ENCODE data around the gene SOX1. TPM values are rescaled to one million over a fixed set of nuclear protein-coding genes. Genes with fewer than 3 reads are reported as not detected.

The SOX1 gene
- total and polyA plus RNA-seq, 2 of the 13 experiments (the other 11 are each of a cell fraction or from before 2014, with no cell fraction given): not detected

DNA sequence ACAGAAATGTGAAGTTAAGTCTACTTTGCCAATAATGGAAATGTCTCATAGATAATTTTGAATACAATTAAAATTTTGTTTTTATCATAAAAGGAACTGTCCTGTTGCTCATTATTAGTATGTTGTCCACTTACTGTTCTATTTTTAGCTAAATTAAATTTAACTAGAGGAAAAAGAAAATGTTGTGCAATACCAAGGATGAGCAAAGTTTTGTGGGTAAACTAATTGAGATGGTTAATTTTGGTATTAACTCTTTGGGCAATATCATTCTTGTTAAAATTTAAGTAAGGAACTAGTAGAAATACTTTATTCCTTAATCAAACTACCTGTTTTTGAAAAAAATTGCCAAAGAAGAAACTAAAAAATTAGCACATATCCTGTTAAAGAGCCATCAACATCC lies 43.5 kb downstream of the SOX1 start:
- POLR2A ChIA-PET: no interaction called here
- H2AFZ ChIP-seq (ENCODE audit: low read length): no peak overlapping the region
- TF ChIP-seq CEBPB (IDR thresholded peaks at IDR 0.05; ENCODE audit: borderline replicate concordance, low read depth, low read length) (peak; percentile 51), ZNF749 (CRISPR knock-in tag; IDR thresholded peaks at IDR 0.05; ENCODE audit: borderline replicate concordance) (no peak)
- H3K9me3 ChIP-seq (ENCODE audit: low read length): no peaks in the 10 kb centered on the region
- no peaks in the 10 kb centered on the region for H3K4me1 ChIP-seq (ENCODE audit: insufficient read depth, low read length)
- H3K4me2 ChIP-seq (ENCODE audit: low read depth, low read length): no peak overlapping the region
- no peaks in the 10 kb centered on the region for H4K20me1 ChIP-seq (ENCODE audit: insufficient read depth, low read length)
- H3K4me3 ChIP-seq (replicated peaks in 1 of 3; ENCODE audit: insufficient read depth in 1 of 3, low read depth in 2 of 3, low read length in 3 of 3): no peak overlapping the region
- BruUV-seq (replicated peaks): no TSS peak
- no peak overlapping the region for H3K9ac ChIP-seq (ENCODE audit: insufficient read depth, low read depth, low read length)
- H3K27ac ChIP-seq (ENCODE audit: extremely low read length, insufficient read depth, low read length): no peak overlapping the region
- in situ Hi-C loops (cut with HindIII; ENCODE audit: extremely low pct_ligation_motif_present, low pct_unique_long_range_greater_than_20kb) (no loop called here), intact Hi-C loops (cut with micrococcal nuclease; ENCODE audit: unreplicated experiment) (no loop called here)
- FAIRE-seq: no peak
- H3K36me3 ChIP-seq (replicated peaks in 1 of 2; ENCODE audit: control insufficient read depth in 1 of 2, insufficient read depth in 2 of 2, low read length in 2 of 2): no peaks in the 10 kb centered on the region
- H3K27me3 ChIP-seq (ENCODE audit: control insufficient read depth in 1 of 2, insufficient read depth in 2 of 2, low read length in 2 of 2): peaks cover 0 to 61% of the 10 kb centered on the region in 2 experiments; a peak in 4 of 5 replicates
- no peaks in the 10 kb centered on the region for H3K79me2 ChIP-seq (ENCODE audit: insufficient read depth, low read length)
- CTCF ChIA-PET (ENCODE audit: low intra/inter-chr PET ratio, low total read pairs): no interaction called here
- ATAC-seq: no peak
- DNase-seq (ENCODE audit: low spot score): no peak

DNA sequence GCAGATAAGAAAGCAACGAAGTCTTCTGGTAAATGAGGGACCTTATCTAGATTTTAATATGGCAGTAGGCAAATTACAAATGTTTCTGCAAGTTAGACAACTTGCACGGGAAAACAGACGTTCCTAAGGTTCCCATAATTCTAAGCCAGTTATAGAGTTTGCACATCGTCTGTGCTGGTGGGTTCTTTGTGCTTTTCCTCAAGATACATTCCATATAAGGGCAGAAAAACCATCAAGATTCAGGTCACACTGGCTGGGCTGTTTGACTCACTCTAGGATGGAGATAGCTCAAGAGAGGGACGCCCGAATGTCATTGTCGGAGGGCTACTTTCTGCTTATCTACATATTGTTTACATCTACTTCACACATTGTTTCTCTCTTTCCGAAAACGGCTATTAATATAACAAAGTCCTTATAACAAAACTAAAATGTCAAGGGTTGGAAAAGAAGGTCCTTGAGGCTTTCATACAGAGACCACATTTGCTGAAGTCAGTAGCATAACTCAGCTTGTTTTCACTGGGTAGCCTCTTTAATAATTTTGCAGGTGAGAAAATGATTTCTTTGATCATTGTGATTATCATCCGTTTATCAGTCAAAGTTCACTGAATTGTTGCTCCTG lies 44.4 kb downstream of the SOX1 start:
- 3% methylated on average over 10 of the region's 10 CpGs for WGBS (ENCODE audit: low lambda C conversion rate)
- no peak overlapping the region for H3K4me3 ChIP-seq (replicated peaks in 1 of 3; ENCODE audit: insufficient read depth in 1 of 3, low read depth in 2 of 3, low read length in 3 of 3)
- no peaks in the 10 kb centered on the region for H3K9me3 ChIP-seq (ENCODE audit: low read length)
- H3K4me1 ChIP-seq (ENCODE audit: insufficient read depth, low read length): no peaks in the 10 kb centered on the region
- H3K4me2 ChIP-seq (ENCODE audit: low read depth, low read length): no peak overlapping the region
- no peak overlapping the region for H3K27ac ChIP-seq (ENCODE audit: extremely low read length, insufficient read depth, low read length)
- H3K27me3 ChIP-seq (ENCODE audit: control insufficient read depth in 1 of 2, insufficient read depth in 2 of 2, low read length in 2 of 2): peaks cover 3 to 63% of the 10 kb centered on the region in 2 experiments; a peak in 4 of 5 replicates
- ChIA-PET POLR2A (no interaction called here), CTCF (ENCODE audit: low intra/inter-chr PET ratio, low total read pairs) (no interaction called here)
- H2AFZ ChIP-seq (ENCODE audit: low read length): no peak overlapping the region
- ATAC-seq (no peak), DNase-seq (ENCODE audit: low spot score) (no peak), FAIRE-seq (no peak)
- BruUV-seq (replicated peaks): no TSS peak
- no peaks in the 10 kb centered on the region for H4K20me1 ChIP-seq (ENCODE audit: insufficient read depth, low read length)
- intact Hi-C loops (cut with micrococcal nuclease; ENCODE audit: unreplicated experiment) (no loop called here), in situ Hi-C loops (cut with HindIII; ENCODE audit: extremely low pct_ligation_motif_present, low pct_unique_long_range_greater_than_20kb) (no loop called here)
- no peak overlapping the region for H3K9ac ChIP-seq (ENCODE audit: insufficient read depth, low read depth, low read length)
- H3K79me2 ChIP-seq (ENCODE audit: insufficient read depth, low read length): no peaks in the 10 kb centered on the region
- H3K36me3 ChIP-seq (replicated peaks in 1 of 2; ENCODE audit: control insufficient read depth in 1 of 2, insufficient read depth in 2 of 2, low read length in 2 of 2): no peaks in the 10 kb centered on the region
- TF ChIP-seq HMGA1 (CRISPR knock-in tag; conservative IDR thresholded peaks at IDR 0.05): no peak
- TF ChIP-seq NFYC (CRISPR knock-in tag; IDR thresholded peaks at IDR 0.05): no peak
- TF ChIP-seq NR1H2 (CRISPR knock-in tag; IDR thresholded peaks at IDR 0.05; ENCODE audit: borderline replicate concordance, low read depth): no peak
- TF ChIP-seq, protein P1, sequence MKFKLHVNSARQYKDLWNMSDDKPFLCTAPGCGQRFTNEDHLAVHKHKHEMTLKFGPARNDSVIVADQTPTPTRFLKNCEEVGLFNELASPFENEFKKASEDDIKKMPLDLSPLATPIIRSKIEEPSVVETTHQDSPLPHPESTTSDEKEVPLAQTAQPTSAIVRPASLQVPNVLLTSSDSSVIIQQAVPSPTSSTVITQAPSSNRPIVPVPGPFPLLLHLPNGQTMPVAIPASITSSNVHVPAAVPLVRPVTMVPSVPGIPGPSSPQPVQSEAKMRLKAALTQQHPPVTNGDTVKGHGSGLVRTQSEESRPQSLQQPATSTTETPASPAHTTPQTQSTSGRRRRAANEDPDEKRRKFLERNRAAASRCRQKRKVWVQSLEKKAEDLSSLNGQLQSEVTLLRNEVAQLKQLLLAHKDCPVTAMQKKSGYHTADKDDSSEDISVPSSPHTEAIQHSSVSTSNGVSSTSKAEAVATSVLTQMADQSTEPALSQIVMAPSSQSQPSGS (CRISPR knock-in tag; IDR thresholded peaks at IDR 0.05): no peak
- TF ChIP-seq, protein P2, sequence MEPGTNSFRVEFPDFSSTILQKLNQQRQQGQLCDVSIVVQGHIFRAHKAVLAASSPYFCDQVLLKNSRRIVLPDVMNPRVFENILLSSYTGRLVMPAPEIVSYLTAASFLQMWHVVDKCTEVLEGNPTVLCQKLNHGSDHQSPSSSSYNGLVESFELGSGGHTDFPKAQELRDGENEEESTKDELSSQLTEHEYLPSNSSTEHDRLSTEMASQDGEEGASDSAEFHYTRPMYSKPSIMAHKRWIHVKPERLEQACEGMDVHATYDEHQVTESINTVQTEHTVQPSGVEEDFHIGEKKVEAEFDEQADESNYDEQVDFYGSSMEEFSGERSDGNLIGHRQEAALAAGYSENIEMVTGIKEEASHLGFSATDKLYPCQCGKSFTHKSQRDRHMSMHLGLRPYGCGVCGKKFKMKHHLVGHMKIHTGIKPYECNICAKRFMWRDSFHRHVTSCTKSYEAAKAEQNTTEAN (CRISPR knock-in tag; conservative IDR thresholded peaks at IDR 0.05): no peak
- TF ChIP-seq, protein P3, sequence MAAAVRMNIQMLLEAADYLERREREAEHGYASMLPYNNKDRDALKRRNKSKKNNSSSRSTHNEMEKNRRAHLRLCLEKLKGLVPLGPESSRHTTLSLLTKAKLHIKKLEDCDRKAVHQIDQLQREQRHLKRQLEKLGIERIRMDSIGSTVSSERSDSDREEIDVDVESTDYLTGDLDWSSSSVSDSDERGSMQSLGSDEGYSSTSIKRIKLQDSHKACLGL (CRISPR knock-in tag; IDR thresholded peaks at IDR 0.05): no peak
- TF ChIP-seq, protein P4, sequence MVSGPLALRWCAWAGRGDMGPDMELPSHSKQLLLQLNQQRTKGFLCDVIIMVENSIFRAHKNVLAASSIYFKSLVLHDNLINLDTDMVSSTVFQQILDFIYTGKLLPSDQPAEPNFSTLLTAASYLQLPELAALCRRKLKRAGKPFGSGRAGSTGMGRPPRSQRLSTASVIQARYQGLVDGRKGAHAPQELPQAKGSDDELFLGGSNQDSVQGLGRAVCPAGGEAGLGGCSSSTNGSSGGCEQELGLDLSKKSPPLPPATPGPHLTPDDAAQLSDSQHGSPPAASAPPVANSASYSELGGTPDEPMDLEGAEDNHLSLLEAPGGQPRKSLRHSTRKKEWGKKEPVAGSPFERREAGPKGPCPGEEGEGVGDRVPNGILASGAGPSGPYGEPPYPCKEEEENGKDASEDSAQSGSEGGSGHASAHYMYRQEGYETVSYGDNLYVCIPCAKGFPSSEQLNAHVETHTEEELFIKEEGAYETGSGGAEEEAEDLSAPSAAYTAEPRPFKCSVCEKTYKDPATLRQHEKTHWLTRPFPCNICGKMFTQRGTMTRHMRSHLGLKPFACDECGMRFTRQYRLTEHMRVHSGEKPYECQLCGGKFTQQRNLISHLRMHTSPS (CRISPR knock-in tag; IDR thresholded peaks at IDR 0.05; ENCODE audit: low read depth): no peak
- no peak for TF ChIP-seq ZNF296 (CRISPR knock-in tag; conservative IDR thresholded peaks at IDR 0.05)
- TF ChIP-seq, protein P5, sequence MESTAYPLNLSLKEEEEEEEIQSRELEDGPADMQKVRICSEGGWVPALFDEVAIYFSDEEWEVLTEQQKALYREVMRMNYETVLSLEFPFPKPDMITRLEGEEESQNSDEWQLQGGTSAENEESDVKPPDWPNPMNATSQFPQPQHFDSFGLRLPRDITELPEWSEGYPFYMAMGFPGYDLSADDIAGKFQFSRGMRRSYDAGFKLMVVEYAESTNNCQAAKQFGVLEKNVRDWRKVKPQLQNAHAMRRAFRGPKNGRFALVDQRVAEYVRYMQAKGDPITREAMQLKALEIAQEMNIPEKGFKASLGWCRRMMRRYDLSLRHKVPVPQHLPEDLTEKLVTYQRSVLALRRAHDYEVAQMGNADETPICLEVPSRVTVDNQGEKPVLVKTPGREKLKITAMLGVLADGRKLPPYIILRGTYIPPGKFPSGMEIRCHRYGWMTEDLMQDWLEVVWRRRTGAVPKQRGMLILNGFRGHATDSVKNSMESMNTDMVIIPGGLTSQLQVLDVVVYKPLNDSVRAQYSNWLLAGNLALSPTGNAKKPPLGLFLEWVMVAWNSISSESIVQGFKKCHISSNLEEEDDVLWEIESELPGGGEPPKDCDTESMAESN (CRISPR knock-in tag; conservative IDR thresholded peaks at IDR 0.05): no peak
